ENCODE results near the gene ZNF544. TPM values are rescaled to one million over a fixed set of nuclear protein-coding genes. Genes with fewer than 3 reads are reported as not detected.
"Not testable (repeated sequence)": the region's sequence is repeated elsewhere in the genome, so short reads cannot be mapped to it uniquely, and the experiment has no call there.

ZNF544 gene
- polyA plus RNA-seq, 1 donor, result 14.6 TPM

DNA sequence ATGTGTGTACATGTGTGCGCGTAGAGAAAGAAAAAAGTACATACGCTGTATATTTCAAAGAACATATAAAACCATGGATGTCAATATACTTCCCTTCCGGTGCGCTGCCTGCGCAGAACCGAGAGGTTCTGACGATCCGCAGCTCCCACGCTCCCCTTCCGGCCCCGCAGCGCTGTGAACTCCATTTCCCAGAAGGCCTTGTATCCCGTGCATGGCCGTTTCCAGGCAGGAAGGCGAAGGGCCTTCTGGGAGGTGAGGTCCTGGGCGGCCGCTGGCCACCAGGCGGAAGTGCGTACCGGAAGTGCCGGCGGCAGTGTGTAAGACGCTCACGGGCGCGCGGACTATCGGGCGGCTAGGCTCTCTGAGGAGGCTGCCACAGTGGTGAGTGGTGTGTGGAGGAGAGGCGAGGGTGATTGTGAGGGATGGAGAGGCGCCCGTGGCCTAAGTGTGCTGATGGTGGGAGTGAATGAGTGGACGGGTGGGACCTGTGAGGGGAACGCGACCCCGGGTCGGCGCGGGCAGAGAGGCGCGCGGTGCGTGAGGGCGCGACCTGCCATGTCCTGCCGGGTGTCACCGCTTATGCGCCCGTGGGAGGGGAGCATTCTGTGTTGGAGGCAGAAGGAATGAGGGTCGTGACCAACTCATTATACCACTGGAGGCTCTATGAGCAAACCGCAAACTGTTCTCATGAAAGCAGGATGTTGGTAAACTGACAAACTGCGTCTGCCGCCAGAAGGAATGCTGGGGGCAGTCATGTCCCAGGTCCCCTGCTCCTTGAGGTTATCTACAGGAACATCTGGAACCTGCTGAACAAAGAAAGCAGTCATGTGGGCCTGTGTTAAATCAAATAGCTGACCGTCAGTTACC lies 76.6 kb downstream of the ZNF544 start, which contains the start of gene ERVK3-1:
TSS of gene ERVK3-1 (plus strand) at position 313 of the 867 bp plus-strand sequence. CDS start 6,792 bp downstream, outside the sequence.
- DNase-seq (ENCODE audit: low read depth), result peak; percentile 94

DNA sequence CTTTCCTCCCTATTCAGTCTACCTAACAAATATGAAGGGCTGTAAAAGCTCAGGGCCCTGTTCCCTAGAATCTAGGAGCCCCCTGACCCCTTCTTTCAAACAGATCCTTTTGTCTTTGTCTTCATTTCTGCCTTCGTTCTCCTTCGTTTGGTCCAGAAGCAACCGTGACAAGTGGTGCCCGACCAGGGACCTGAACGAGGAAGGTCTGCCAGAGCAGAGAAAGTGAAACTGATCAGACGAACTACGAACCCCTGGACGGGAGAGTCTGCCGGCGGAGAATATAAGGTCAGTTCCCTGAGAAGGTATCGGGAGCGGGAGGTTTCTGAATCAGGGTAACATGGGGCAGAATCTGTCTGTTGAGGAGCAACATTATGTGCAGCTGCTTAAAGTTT lies 77.2 kb downstream of the ZNF544 start:
- no peak for DNase-seq (ENCODE audit: low read depth)

DNA sequence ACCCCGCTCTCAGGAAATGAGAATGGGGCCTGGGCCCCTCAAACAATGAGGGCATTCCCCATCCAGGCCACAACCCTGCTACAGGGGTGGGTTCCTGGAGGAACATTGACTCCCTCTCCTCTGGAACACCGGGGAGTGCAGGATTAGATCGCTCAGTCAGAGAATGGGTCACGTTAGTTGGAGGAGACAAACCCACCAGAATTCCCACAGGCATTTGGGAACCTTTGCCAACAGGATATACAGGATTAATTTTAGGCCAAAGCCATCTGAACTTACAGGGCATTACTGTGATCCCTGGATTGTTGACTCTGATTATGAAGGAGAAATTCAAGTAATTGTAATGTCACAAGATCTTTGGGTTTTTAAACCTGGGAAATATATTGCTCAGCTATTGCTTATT lies 79.0 kb downstream of the ZNF544 start:
- DNase-seq (ENCODE audit: low read depth), result no peak

DNA sequence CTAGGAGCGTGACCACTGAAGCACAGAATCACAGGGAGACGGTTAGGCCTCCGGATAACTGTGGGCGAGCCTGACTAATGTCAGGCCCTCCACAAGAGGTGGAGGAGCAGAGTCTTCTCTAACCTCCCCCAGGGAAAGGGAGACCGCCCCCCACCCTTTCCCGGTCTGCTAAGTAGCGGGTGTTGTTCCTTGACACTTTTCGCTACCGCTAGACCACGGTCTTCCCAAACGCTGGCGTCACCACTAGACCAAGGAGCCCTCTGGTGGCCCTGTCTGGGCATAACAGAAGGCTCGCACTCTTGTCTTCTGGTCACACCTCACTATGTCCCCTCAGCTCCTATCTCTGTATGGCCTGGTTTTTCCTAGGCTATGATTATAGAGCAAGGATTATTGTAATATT lies 82.0 kb downstream of the ZNF544 start:
- DNase-seq (ENCODE audit: low read depth), result not testable (repeated sequence)

DNA sequence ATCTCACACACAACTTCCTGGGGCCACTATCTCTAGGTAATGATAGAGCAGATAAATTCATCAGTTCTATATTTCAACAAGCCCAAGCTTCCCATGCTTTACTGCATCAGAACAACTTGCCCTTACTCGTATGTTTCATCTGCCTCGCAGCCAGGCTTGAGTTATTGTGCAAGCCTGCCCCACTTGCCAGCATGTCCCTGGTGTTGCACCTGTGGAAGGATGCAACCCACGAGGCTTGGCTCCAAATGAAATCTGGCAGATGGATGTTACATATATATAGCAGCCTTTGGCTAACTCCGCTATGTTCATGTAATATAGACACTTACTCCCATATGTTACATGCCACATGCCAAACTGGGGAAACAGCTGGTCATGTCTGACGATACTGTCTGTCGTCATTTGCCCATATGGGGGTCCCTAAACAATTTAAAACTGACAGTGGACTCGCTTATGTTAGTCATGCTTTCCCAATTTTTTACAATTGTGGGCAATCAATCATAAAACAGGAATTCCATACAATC lies 82.7 kb downstream of the ZNF544 start:
- no peak for DNase-seq (ENCODE audit: low read depth)

Other genes with a start within 250 kb of the ZNF544 start
- gene ZNF606, start 226.1 kb upstream of the ZNF544 start, polyA plus RNA-seq (ENCODE audit: insufficient read length), result 10.5 TPM
- gene ZSCAN1, start 194.9 kb upstream of the ZNF544 start, polyA plus RNA-seq (ENCODE audit: insufficient read length), result 0.91 TPM
- 12.5 TPM for gene ZNF135, start 169.6 kb upstream of the ZNF544 start, polyA plus RNA-seq (ENCODE audit: insufficient read length)
- 51.1 TPM for gene ZSCAN18, start 130.7 kb upstream of the ZNF544 start, polyA plus RNA-seq (ENCODE audit: insufficient read length)
- gene ZNF329, start 78.1 kb upstream of the ZNF544 start, polyA plus RNA-seq (ENCODE audit: insufficient read length), result 10.6 TPM
- gene ZNF274, start 45.9 kb upstream of the ZNF544 start, polyA plus RNA-seq (ENCODE audit: insufficient read length), result 8.3 TPM
- 5.3 TPM for gene ZNF8, start 50.0 kb downstream of the ZNF544 start, polyA plus RNA-seq (ENCODE audit: insufficient read length)
- gene ERVK3-1, start 76.5 kb downstream of the ZNF544 start, polyA plus RNA-seq (ENCODE audit: insufficient read length), result 33.6 TPM
- gene ZSCAN22, start 98.1 kb downstream of the ZNF544 start, polyA plus RNA-seq (ENCODE audit: insufficient read length), result 2.7 TPM
- gene A1BG, start 124.6 kb downstream of the ZNF544 start, polyA plus RNA-seq (ENCODE audit: insufficient read length), result 3.6 TPM
- gene ZNF497, start 133.8 kb downstream of the ZNF544 start, polyA plus RNA-seq (ENCODE audit: insufficient read length), result 2.4 TPM
- gene ZNF837, start 152.1 kb downstream of the ZNF544 start, polyA plus RNA-seq (ENCODE audit: insufficient read length), result 1.9 TPM
- gene RPS5, start 158.4 kb downstream of the ZNF544 start, polyA plus RNA-seq (ENCODE audit: insufficient read length), result 1,975 TPM
- gene RNF225, start 166.7 kb downstream of the ZNF544 start, polyA plus RNA-seq (ENCODE audit: insufficient read length), result not detected
- gene ZNF584, start 179.7 kb downstream of the ZNF544 start, polyA plus RNA-seq (ENCODE audit: insufficient read length), result 4.4 TPM
- gene ZNF132, start 211.2 kb downstream of the ZNF544 start, polyA plus RNA-seq (ENCODE audit: insufficient read length), result 3.8 TPM
- gene ZNF324B, start 222.7 kb downstream of the ZNF544 start, polyA plus RNA-seq (ENCODE audit: insufficient read length), result 3.3 TPM
- gene ZNF324, start 238.2 kb downstream of the ZNF544 start, polyA plus RNA-seq (ENCODE audit: insufficient read length), result 5.2 TPM
- gene ZNF446, start 247.4 kb downstream of the ZNF544 start, polyA plus RNA-seq (ENCODE audit: insufficient read length), result 7.0 TPM

Measured in forelimb muscle (tissue), 1 donor.